GM12865 (cell line): ENCODE results near the gene PXMP2.
"Not testable (repeated sequence)": the region's sequence is repeated elsewhere in the genome, so short reads cannot be mapped to it uniquely, and the experiment has no call there.

Source experiments
- DNase-seq: peaks from one replicate; pipeline ENCODE4 v3.0.0; 2010; ENCODE audit warnings: low read depth
- H3K4me3 ChIP-seq: 2 replicates; pipeline ENCODE4 v1.5.1; 2011; ENCODE audit warnings: mild to moderate bottlenecking, low read depth, low read length, control low read depth
- CTCF ChIP-seq: IDR thresholded peaks from 2 replicates; pipeline ENCODE4 v1.5.1; 2011; ENCODE audit warnings: low read length, control low read depth, low read depth, inconsistent platforms; ENCODE audit not compliant: insufficient read depth; ENCODE audit errors: missing control alignments

Gene PXMP2

GRCh38 chr12:132748319-132748718, 60.9 kb downstream of the PXMP2 start:
- TF ChIP-seq CTCF: no peak
- no peak for DNase-seq
- H3K4me3 ChIP-seq: no peak overlapping the region

- DNase-seq, H3K4me3 ChIP-seq: not testable (repeated sequence)
These were observed 66.3 kb downstream of the PXMP2 start for GRCh38 chr12:132753670-132754069.

- no peak overlapping the region for H3K4me3 ChIP-seq
- DNase-seq: no peak
- no peak for TF ChIP-seq CTCF
These were observed 67.0 kb downstream of the PXMP2 start for GRCh38 chr12:132754160-132754932.
